PC-9 (cell line): ENCODE measurements around the gene ERC1.

ENCODE experiments used
- EZH2 ChIP-seq: fragments of 200-600 bp; sonication (generic); IDR thresholded peaks from 2 replicates; pipeline ENCODE4 v1.8.0; 2017; ENCODE audit warnings: antibody characterized with exemption, low read depth
- TF ChIP-seq, protein P1 (sequence below): fragments of 200-600 bp; sonication (generic); conservative IDR thresholded peaks from 2 replicates; pipeline ENCODE4 v1.6.1; 2017; ENCODE audit warnings: mixed run types, antibody characterized with exemption, mild to moderate bottlenecking, moderate library complexity

DNA sequence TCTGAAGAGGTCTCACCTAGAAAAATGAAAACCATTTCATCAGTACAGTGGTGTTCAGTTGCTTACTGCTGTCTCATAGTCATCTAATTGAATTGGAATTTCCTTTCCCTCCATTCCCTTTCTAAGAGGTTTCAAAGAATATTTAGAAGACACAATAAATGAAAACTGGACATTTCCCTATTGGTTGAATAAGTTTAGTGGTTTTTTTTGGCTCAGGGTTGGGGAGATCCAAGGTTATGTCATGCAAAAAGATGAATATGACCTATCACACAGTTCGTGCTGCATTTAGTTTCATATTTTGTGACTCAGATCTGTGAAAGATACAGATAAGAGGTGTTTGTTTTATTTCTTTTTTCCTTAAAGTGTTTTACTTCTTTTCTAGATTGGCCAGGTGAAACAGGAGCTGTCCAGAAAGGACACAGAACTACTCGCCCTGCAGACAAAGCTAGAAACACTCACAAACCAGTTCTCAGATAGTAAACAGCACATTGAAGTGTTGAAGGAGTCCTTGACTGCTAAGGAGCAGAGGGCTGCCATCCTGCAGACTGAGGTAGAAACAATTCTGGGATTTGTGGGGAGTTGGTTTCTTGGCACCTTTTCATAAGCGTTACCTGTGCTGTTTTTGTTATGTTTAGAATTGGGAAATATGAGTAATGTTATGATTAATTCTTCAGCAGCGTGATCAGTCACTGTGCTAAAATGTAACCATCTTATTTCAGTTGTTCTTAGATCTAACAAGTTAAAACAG, 124.6 kb downstream of the ERC1 start:
- TF ChIP-seq, protein P1, sequence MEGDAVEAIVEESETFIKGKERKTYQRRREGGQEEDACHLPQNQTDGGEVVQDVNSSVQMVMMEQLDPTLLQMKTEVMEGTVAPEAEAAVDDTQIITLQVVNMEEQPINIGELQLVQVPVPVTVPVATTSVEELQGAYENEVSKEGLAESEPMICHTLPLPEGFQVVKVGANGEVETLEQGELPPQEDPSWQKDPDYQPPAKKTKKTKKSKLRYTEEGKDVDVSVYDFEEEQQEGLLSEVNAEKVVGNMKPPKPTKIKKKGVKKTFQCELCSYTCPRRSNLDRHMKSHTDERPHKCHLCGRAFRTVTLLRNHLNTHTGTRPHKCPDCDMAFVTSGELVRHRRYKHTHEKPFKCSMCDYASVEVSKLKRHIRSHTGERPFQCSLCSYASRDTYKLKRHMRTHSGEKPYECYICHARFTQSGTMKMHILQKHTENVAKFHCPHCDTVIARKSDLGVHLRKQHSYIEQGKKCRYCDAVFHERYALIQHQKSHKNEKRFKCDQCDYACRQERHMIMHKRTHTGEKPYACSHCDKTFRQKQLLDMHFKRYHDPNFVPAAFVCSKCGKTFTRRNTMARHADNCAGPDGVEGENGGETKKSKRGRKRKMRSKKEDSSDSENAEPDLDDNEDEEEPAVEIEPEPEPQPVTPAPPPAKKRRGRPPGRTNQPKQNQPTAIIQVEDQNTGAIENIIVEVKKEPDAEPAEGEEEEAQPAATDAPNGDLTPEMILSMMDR: no peak
- no peak for TF ChIP-seq EZH2
